ENCODE data around the gene IGF1R.
"Not testable (repeated sequence)": the region's sequence is repeated elsewhere in the genome, so short reads cannot be mapped to it uniquely, and the experiment has no call there.

Gene IGF1R

DNA sequence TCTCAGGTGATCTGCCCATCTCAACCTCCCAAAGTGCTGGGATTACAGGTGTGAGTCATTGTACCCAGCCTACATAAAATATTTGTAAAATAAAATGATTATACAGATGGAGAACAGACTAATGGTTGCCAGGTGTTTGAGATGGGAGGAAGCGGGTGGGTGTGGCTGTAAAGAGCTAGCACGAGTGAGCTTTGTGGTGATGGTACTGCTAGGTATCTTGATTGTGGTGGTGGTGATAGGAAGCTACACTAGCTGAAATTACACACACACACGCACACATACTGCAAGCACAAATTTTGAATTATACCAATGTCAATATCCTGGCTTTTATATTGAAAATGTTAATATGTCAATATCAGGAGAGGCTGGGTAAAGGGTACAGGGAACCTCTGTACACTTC is 353.9 kb downstream of the IGF1R start:
- no peaks in the 10 kb centered on the region for H3K9me3 ChIP-seq (ENCODE audit: severe bottlenecking)
- no peaks in the 10 kb centered on the region for H3K27me3 ChIP-seq (ENCODE audit: insufficient read depth, poor library complexity, severe bottlenecking)
- TF ChIP-seq, protein P1, sequence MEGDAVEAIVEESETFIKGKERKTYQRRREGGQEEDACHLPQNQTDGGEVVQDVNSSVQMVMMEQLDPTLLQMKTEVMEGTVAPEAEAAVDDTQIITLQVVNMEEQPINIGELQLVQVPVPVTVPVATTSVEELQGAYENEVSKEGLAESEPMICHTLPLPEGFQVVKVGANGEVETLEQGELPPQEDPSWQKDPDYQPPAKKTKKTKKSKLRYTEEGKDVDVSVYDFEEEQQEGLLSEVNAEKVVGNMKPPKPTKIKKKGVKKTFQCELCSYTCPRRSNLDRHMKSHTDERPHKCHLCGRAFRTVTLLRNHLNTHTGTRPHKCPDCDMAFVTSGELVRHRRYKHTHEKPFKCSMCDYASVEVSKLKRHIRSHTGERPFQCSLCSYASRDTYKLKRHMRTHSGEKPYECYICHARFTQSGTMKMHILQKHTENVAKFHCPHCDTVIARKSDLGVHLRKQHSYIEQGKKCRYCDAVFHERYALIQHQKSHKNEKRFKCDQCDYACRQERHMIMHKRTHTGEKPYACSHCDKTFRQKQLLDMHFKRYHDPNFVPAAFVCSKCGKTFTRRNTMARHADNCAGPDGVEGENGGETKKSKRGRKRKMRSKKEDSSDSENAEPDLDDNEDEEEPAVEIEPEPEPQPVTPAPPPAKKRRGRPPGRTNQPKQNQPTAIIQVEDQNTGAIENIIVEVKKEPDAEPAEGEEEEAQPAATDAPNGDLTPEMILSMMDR (IDR thresholded peaks at IDR 0.05; ENCODE audit: poor library complexity, severe bottlenecking), result no peak
- no peak overlapping the region for H3K4me3 ChIP-seq (ENCODE audit: severe bottlenecking)
- H3K4me1 ChIP-seq (ENCODE audit: insufficient read depth, poor library complexity, severe bottlenecking), result no peaks in the 10 kb centered on the region
- H3K36me3 ChIP-seq (ENCODE audit: low read depth), result no peaks in the 10 kb centered on the region
- DNase-seq (ENCODE audit: low spot score) (no peak), ATAC-seq (ENCODE audit: low read depth) (no peak)
- H3K27ac ChIP-seq (ENCODE audit: poor library complexity, severe bottlenecking), result no peak overlapping the region

DNA sequence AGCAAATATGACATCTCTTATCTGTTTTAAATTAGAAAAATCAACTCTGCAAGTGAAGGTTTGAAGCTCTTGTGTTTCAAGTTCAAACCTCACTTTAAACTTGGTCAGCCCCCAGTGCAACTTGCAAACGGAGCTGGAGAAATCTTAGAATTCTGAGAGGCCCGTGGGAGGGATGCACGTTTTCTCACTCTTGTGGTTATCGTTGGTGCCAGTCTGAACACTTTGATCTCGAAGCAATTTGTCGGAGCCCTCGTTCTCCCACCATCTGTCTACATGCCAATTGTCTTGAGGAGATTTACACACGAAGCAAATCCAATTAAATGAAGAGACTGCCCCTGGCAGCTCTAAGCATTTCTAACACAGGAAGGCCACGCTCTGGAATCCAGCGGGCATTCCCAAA is 355.0 kb downstream of the IGF1R start:
- not testable (repeated sequence) for H3K36me3 ChIP-seq (ENCODE audit: low read depth); DNase-seq (ENCODE audit: low spot score); H3K27ac ChIP-seq (ENCODE audit: poor library complexity, severe bottlenecking); H3K9me3 ChIP-seq (ENCODE audit: severe bottlenecking); ATAC-seq (ENCODE audit: low read depth); H3K27me3 ChIP-seq (ENCODE audit: insufficient read depth, poor library complexity, severe bottlenecking); H3K4me3 ChIP-seq (ENCODE audit: severe bottlenecking); H3K4me1 ChIP-seq (ENCODE audit: insufficient read depth, poor library complexity, severe bottlenecking)

DNA sequence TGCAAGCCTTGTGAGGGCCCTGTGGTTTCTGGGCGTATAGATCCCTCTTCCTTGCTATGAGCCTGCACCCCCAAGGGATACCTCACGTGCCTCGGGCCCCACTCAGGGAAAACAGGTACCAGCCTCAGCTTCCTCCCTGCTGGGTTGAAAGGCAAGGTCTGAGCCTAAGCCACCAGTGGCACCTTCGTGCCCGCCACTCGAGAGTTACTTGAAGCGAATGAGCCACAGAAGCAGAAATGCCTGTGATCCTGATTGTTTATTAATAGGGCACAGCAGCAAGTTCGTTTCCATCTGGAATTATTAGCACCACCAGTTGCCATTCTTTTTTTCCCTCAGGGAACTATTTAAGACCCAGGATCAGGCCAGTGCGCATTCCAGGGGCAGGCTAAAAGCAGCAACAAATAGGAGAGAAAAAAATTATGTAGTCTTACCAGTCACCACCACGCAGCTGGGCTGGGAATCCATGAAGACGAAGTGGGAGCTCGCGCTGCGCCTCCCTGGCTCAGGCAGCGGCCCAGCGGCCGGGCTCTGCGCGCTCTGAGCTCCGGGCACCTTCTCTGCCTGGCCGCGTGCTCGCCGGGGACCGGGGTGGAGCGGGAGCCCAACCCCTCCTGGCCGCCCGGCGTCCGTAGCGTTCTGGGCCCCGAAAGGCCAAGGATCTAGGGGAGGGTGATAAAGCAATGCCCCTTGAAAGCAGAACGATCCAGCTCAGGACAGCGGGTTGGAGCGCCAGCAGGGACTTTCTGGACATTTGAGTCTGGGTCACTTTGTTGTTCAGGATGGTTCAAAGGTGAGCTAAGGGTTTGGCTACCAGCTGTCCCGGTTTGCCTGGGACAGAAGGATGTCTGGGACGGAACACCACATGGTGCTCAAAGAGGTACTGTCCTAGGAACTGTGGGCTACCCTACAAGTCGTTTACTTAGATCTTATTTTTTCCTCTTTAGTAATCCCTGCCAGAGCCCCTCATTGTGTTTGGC is 356.9 kb downstream of the IGF1R start:
- H3K4me3 ChIP-seq (ENCODE audit: severe bottlenecking); H3K27ac ChIP-seq (ENCODE audit: poor library complexity, severe bottlenecking); H3K9me3 ChIP-seq (ENCODE audit: severe bottlenecking); H3K4me1 ChIP-seq (ENCODE audit: insufficient read depth, poor library complexity, severe bottlenecking); H3K27me3 ChIP-seq (ENCODE audit: insufficient read depth, poor library complexity, severe bottlenecking); DNase-seq (ENCODE audit: low spot score); H3K36me3 ChIP-seq (ENCODE audit: low read depth): not testable (repeated sequence)
- peak; percentile 13; the same call in 1 of the 3 replicates for ATAC-seq (ENCODE audit: low read depth)

DNA sequence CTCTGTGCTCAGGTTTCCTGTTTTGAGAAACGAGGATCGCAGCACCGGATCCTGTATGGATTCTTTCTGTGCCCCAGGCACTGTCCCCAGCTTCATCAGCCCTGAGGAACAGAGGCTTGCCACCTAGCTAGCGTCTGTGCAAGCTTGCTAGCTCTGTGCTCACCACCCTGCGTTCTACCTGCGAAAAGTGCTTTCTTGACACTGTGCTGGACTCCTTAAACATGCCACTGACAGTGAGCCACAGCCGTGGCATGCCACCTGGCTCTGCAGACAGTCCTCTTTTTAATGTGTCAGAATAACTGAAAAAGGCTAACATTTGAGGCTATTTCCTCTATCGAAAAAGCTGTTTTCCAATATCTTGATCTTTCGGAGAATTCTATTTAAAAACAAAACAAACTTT is 357.8 kb downstream of the IGF1R start:
- Histone ChIP-seq H3K9me3 (ENCODE audit: severe bottlenecking) (no peaks in the 10 kb centered on the region), H3K36me3 (ENCODE audit: low read depth) (no peaks in the 10 kb centered on the region), H3K4me1 (ENCODE audit: insufficient read depth, poor library complexity, severe bottlenecking) (no peaks in the 10 kb centered on the region), H3K27me3 (ENCODE audit: insufficient read depth, poor library complexity, severe bottlenecking) (no peaks in the 10 kb centered on the region), H3K4me3 (ENCODE audit: severe bottlenecking) (no peak overlapping the region), H3K27ac (ENCODE audit: poor library complexity, severe bottlenecking) (no peak overlapping the region)
- ATAC-seq (ENCODE audit: low read depth), result peak; percentile 37; the same call in 1 of the 3 replicates
- no peak for DNase-seq (ENCODE audit: low spot score)
- TF ChIP-seq, protein P1 (IDR thresholded peaks at IDR 0.05; ENCODE audit: poor library complexity, severe bottlenecking), result no peak

DNA sequence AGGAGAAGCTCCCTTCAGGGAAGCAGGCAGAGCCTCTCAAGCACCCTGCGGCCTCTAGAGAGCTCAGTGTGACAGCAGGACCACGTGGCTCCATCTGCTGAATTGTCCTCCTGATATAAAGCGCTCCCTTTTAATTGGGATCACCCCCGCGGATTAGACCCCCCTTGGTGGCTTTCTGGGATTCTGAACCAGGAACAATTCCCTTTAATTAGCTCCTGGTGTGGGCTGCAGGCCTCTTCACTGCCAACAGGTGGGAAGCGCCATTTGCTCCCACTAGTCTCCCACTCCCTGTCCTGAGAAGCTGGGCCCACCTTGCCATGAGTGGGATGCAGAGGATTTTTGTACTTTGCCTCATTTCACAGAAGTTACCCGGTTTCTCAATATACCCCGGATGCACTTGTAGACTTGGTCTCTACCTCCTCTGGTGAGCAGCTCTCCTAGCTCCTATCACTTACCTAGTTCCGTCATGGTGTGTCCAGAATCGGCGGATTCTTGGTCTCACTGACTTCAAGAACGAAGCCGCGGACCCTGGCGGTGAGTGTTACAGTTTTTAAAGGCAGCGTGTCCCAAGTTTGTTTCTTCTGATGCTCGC is 358.7 kb downstream of the IGF1R start:
- H3K4me1 ChIP-seq (ENCODE audit: insufficient read depth, poor library complexity, severe bottlenecking), result no peaks in the 10 kb centered on the region
- no peaks in the 10 kb centered on the region for H3K36me3 ChIP-seq (ENCODE audit: low read depth)
- H3K9me3 ChIP-seq (ENCODE audit: severe bottlenecking), result no peaks in the 10 kb centered on the region
- DNase-seq (ENCODE audit: low spot score) (no peak), ATAC-seq (ENCODE audit: low read depth) (no peak)
- TF ChIP-seq, protein P1 (IDR thresholded peaks at IDR 0.05; ENCODE audit: poor library complexity, severe bottlenecking), result no peak
- H3K4me3 ChIP-seq (ENCODE audit: severe bottlenecking), result no peak overlapping the region
- H3K27me3 ChIP-seq (ENCODE audit: insufficient read depth, poor library complexity, severe bottlenecking), result no peaks in the 10 kb centered on the region
- no peak overlapping the region for H3K27ac ChIP-seq (ENCODE audit: poor library complexity, severe bottlenecking)
